Loucy (cell line): ENCODE results near the gene TPP2.

Experiments
- H2AFZ ChIP-seq: fragments of 200-600 bp; sonication (generic); 2 replicates; pipeline ENCODE4 v1.6.0; 2016; ENCODE audit warnings: antibody characterized with exemption, mild to moderate bottlenecking, low read length, moderate library complexity
- H3F3A ChIP-seq: fragments of 200-600 bp; 2 replicates; pipeline ENCODE4 v1.6.0; 2016; ENCODE audit warnings: antibody characterized with exemption, low read depth, mild to moderate bottlenecking
- H3K27me3 ChIP-seq: fragments of 200-600 bp; sonication (generic); 2 replicates; pipeline ENCODE4 v1.6.1; 2014; ENCODE audit warnings: low read length, mild to moderate bottlenecking; ENCODE audit not compliant: insufficient read depth, poor library complexity, severe bottlenecking
- H3K36me3 ChIP-seq: fragments of 200-600 bp; sonication (generic); 2 replicates; pipeline ENCODE4 v1.6.1; 2016; ENCODE audit warnings: low read length; ENCODE audit not compliant: insufficient read depth
- H3K4me1 ChIP-seq: fragments of 200-600 bp; sonication (generic); 2 replicates; pipeline ENCODE4 v1.5.1; 2014; ENCODE audit warnings: low read length, mild to moderate bottlenecking; ENCODE audit not compliant: insufficient read depth, poor library complexity, severe bottlenecking
- H3K4me2 ChIP-seq: fragments of 200-600 bp; sonication (generic); 2 replicates; pipeline ENCODE4 v1.6.0; 2014; ENCODE audit warnings: antibody characterized with exemption, low read length, low read depth, mild to moderate bottlenecking; ENCODE audit not compliant: poor library complexity, severe bottlenecking
- H3K4me3 ChIP-seq: fragments of 200-600 bp; sonication (generic); 2 replicates; pipeline ENCODE4 v1.5.1; 2014; ENCODE audit warnings: low read length, mild to moderate bottlenecking, mixed read lengths; ENCODE audit not compliant: poor library complexity, severe bottlenecking
- H3K79me2 ChIP-seq: fragments of 200-600 bp; sonication (generic); 2 replicates; pipeline ENCODE4 v1.6.1; 2014; ENCODE audit warnings: low read length; ENCODE audit not compliant: insufficient read depth
- H3K9ac ChIP-seq: fragments of 200-600 bp; sonication (generic); 2 replicates; pipeline ENCODE4 v1.6.0; 2014; ENCODE audit warnings: mild to moderate bottlenecking, low read depth, low read length, moderate library complexity; ENCODE audit not compliant: poor library complexity, severe bottlenecking
- H3K9me2 ChIP-seq: fragments of 200-600 bp; sonication (generic); replicated peaks from 2 replicates; pipeline ENCODE4 v1.6.1; 2016; ENCODE audit warnings: low read depth, low read length, mixed read lengths
- H3K9me3 ChIP-seq: fragments of 200-600 bp; sonication (generic); 2 replicates; pipeline ENCODE4 v1.6.1; 2014; ENCODE audit warnings: mild to moderate bottlenecking, antibody characterized with exemption, low read length, low read depth; ENCODE audit not compliant: insufficient read depth
- H4K20me1 ChIP-seq: fragments of 200-600 bp; sonication (generic); 2 replicates; pipeline ENCODE4 v1.6.0; 2014; ENCODE audit warnings: antibody characterized with exemption, low read length, mild to moderate bottlenecking; ENCODE audit not compliant: insufficient read depth, poor library complexity, severe bottlenecking
- EZH2phosphoT487 ChIP-seq: fragments of 200-600 bp; IDR thresholded peaks from 2 replicates; pipeline ENCODE4 v1.6.1; 2018; ENCODE audit warnings: antibody characterized with exemption, mild to moderate bottlenecking, moderate library complexity, borderline replicate concordance
- TF ChIP-seq, protein P1 (sequence below): fragments of 200-600 bp; sonication (generic); conservative IDR thresholded peaks from 2 replicates; pipeline ENCODE4 v1.5.1; 2014; ENCODE audit warnings: mild to moderate bottlenecking, antibody characterized with exemption, low read length

The TPP2 gene

DNA sequence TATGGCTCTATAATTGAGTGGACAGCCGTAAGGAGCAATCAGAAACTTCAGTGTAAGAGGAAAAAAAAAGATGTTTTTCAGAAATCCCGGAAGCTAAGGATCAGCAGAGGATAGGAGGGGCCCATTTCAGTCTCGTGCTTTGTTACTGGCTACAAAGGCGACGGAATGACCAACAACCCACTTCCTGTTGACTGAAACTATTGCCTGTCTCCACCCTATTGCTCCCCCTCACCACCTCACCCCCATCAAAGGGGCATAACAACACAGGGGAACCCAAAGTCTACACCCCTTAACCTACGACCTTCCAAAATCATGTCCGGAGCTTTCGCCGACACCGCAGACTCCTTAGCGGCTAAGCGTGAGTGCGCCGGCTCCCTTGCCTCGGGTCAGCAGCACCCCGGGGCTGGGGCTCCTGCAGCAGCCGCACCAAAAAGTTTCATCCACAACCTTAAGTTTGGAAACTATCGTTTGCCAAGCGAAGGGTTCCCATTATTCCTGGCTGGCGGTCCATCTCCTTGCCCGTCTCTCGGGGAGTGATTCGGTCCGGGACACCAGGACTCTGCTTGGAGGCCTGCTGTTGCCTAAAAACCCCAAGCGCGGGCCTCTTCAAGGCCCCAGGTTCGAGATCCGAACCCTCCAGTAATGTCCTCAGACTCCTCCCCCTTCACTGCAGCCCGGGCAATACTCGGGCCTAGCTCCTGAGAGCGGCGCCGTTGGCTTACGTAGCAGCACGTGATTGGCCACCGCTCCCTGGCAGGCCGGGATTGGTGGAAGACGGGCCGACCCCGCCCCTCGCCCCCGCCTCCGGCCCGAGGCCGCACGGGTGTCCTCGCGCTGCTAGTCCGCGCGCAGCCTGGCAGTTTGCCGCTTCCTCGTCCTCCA lies at the start of gene TPP2:
TPP2 (plus strand) TSS at position 840 of the 882 bp plus-strand sequence. CDS start 53 bp downstream, outside the sequence.
- no peaks in the 10 kb centered on the region for H3K36me3 ChIP-seq
- peak within 1 kb of the TSS; percentile 96 for H3K4me3 ChIP-seq
- peak within 1 kb of the TSS; percentile 98 for H3K9ac ChIP-seq
- H3K4me2 ChIP-seq: peak within 1 kb of the TSS; percentile 97
- no peaks in the 10 kb centered on the region for H3K9me3 ChIP-seq
- H3F3A ChIP-seq: no peaks in the 10 kb centered on the region
- H3K79me2 ChIP-seq: peaks cover 61% of the 10 kb centered on the region
- no peaks in the 10 kb centered on the region for H3K27me3 ChIP-seq
- TF ChIP-seq, protein P1, sequence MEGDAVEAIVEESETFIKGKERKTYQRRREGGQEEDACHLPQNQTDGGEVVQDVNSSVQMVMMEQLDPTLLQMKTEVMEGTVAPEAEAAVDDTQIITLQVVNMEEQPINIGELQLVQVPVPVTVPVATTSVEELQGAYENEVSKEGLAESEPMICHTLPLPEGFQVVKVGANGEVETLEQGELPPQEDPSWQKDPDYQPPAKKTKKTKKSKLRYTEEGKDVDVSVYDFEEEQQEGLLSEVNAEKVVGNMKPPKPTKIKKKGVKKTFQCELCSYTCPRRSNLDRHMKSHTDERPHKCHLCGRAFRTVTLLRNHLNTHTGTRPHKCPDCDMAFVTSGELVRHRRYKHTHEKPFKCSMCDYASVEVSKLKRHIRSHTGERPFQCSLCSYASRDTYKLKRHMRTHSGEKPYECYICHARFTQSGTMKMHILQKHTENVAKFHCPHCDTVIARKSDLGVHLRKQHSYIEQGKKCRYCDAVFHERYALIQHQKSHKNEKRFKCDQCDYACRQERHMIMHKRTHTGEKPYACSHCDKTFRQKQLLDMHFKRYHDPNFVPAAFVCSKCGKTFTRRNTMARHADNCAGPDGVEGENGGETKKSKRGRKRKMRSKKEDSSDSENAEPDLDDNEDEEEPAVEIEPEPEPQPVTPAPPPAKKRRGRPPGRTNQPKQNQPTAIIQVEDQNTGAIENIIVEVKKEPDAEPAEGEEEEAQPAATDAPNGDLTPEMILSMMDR: no peak
- H4K20me1 ChIP-seq: peaks cover 44% of the 10 kb centered on the region
- H3K4me1 ChIP-seq: peaks cover 50% of the 10 kb centered on the region
- H3K9me2 ChIP-seq: no peaks in the 10 kb centered on the region
- peak within 1 kb of the TSS; percentile 94 for H2AFZ ChIP-seq

- no peaks in the 10 kb centered on the region for H3K9me3 ChIP-seq
- H3F3A ChIP-seq: no peaks in the 10 kb centered on the region
- no peak overlapping the region for H3K4me2 ChIP-seq
- H3K27me3 ChIP-seq: no peaks in the 10 kb centered on the region
- H3K9ac ChIP-seq: no peak overlapping the region
- H3K36me3 ChIP-seq: no peaks in the 10 kb centered on the region
- TF ChIP-seq, protein P1: no peak
- no peak for TF ChIP-seq EZH2phosphoT487
- no peaks in the 10 kb centered on the region for H3K9me2 ChIP-seq
- H3K4me3 ChIP-seq: no peak overlapping the region
- no peaks in the 10 kb centered on the region for H3K79me2 ChIP-seq
- no peak overlapping the region for H2AFZ ChIP-seq
- H3K4me1 ChIP-seq: no peaks in the 10 kb centered on the region
- H4K20me1 ChIP-seq: no peaks in the 10 kb centered on the region
These were observed 48.0 kb upstream of the TPP2 start for GRCh38 chr13:102548811-102549210.

DNA sequence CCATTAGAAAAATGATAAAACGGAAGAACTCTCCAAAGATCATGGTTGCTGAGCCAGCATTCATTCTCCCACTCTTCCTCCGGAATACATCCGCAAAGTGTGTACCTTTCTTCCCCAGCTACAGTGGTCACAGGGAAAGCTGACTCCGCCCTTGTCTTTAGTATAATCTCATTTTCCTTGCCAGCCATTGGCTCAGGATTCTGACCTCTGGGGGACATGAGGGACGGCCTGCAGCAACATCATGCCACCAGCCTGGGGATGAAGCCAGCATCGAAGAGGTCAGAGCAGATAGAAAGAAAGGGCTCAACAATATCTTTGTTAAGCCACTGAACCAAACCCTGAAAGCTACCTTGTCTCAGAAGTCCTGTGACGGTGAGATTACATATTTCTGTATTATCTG lies 46.3 kb upstream of the TPP2 start:
- H3K9ac ChIP-seq: no peak overlapping the region
- H3K9me2 ChIP-seq: no peaks in the 10 kb centered on the region
- TF ChIP-seq, protein P1: no peak
- no peak for TF ChIP-seq EZH2phosphoT487
- no peaks in the 10 kb centered on the region for H4K20me1 ChIP-seq
- H3K27me3 ChIP-seq: no peaks in the 10 kb centered on the region
- no peaks in the 10 kb centered on the region for H3K9me3 ChIP-seq
- no peak overlapping the region for H2AFZ ChIP-seq
- no peaks in the 10 kb centered on the region for H3K4me1 ChIP-seq
- no peak overlapping the region for H3K4me2 ChIP-seq
- H3K36me3 ChIP-seq: no peaks in the 10 kb centered on the region
- no peaks in the 10 kb centered on the region for H3F3A ChIP-seq
- H3K79me2 ChIP-seq: no peaks in the 10 kb centered on the region
- no peak overlapping the region for H3K4me3 ChIP-seq
